ENCODE data around the gene PREB. TPM values are rescaled to one million over a fixed set of nuclear protein-coding genes. Genes with fewer than 3 reads are reported as not detected.

The PREB gene
- polyA plus RNA-seq, 1 donor = 48.5 TPM

DNA sequence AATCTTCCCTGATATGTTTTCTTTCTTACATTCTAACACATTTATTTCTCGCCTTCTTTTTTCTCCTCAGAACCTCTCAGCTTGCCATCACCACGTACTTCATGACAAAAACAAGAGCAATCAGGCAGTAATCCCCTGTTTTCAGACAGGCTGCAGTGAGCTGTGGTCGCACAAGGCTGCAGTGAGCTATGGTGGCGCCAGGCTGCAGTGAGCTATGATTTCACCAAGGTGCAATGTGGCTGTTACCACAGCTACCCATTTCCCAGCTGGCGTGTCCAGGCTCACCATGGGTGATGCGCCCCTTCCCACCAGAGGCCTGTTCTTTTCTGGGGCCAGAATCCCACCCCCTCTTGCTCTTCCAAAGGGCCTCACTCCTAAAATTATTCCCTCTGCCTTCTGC lies 40.2 kb upstream of the PREB start:
- Histone ChIP-seq H3K9me3 (ENCODE audit: control insufficient read depth, low read depth, low read length) (no peaks in the 10 kb centered on the region), H3K27ac (ENCODE audit: low read length) (no peak overlapping the region), H3K27me3 (ENCODE audit: control insufficient read depth, insufficient read depth, low read length) (peaks cover 3% of the 10 kb centered on the region), H3K4me1 (ENCODE audit: control insufficient read depth, insufficient read depth, low read length) (no peaks in the 10 kb centered on the region), H3K36me3 (ENCODE audit: control insufficient read depth, insufficient read depth, low read length) (no peaks in the 10 kb centered on the region), H3K4me3 (ENCODE audit: low read length) (no peak overlapping the region)
- WGBS (ENCODE audit: insufficient coverage, low lambda C conversion rate) = 92% methylated on average over 3 of the region's 6 CpGs
- no peak for DNase-seq

DNA sequence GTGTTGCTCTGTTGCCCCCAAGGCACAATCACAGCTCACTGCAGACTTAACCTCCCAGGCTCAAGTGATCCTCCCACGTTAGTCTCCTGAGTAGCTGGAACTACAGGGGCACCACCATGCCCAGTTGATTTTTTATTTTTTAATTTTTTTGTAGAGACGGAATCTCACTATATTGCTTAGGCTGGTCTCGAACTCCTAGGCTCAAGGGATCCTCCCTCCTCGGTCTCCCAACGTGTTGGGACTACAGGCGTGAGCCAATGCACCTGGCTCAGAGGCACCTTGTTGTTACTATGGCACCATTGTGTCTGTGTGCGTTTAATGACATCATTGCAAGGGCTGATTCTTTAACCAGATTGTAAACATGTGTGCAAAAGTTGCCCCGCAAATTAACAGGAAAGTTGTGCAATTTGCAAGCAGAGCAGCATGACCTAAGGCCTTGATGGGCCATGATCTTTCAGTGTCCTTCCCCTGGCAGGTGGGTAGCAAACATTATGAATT lies 37.0 kb upstream of the PREB start:
- WGBS (ENCODE audit: insufficient coverage, low lambda C conversion rate) = no CpG with 5 or more reads among the region's 8 CpGs
- Histone ChIP-seq H3K27ac (ENCODE audit: low read length) (no peak overlapping the region), H3K4me1 (ENCODE audit: control insufficient read depth, insufficient read depth, low read length) (no peaks in the 10 kb centered on the region), H3K27me3 (ENCODE audit: control insufficient read depth, insufficient read depth, low read length) (peaks cover 3% of the 10 kb centered on the region), H3K9me3 (ENCODE audit: control insufficient read depth, low read depth, low read length) (no peaks in the 10 kb centered on the region), H3K36me3 (ENCODE audit: control insufficient read depth, insufficient read depth, low read length) (no peaks in the 10 kb centered on the region), H3K4me3 (ENCODE audit: low read length) (no peak overlapping the region)
- peak; percentile 19 to 60 for DNase-seq

DNA sequence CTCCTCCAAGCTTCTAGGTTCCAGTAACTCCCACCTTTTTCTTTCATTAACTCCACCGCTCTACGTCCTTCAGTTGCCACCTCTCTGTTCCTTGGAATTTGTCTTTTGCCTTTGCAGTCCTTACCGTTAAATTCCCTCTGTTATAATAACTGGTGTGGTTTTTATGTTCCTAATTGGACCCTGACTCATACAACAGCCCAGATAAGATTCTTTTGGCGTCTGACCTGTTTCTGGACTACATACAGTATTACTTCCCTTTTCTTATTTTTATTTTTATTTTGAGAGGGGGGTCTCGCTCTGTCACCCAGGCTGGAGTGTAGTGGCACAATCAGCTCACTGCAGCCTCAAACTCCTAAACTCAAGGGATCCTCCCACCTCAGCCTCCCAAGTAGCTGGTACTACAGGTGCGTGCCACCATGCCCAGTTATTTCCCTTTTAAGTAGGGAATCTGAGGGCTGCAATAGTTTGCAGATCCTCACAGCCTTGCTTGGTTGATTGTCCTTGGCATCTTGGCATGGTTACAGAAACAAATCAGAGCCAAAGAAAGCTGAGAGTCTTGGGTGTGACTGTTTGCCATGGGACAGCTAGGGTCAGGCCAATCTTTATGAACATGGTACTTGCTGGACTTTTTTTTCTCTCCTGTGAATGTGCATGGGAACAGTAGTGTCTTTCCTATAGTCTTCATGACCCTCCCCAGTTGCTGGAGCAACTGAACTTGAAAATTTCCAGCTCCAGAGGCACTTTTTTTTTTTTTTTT lies 36.3 kb upstream of the PREB start:
- 83% methylated on average over 2 of the region's 6 CpGs for WGBS (ENCODE audit: insufficient coverage, low lambda C conversion rate)
- no peaks in the 10 kb centered on the region for H3K4me1 ChIP-seq (ENCODE audit: control insufficient read depth, insufficient read depth, low read length)

DNA sequence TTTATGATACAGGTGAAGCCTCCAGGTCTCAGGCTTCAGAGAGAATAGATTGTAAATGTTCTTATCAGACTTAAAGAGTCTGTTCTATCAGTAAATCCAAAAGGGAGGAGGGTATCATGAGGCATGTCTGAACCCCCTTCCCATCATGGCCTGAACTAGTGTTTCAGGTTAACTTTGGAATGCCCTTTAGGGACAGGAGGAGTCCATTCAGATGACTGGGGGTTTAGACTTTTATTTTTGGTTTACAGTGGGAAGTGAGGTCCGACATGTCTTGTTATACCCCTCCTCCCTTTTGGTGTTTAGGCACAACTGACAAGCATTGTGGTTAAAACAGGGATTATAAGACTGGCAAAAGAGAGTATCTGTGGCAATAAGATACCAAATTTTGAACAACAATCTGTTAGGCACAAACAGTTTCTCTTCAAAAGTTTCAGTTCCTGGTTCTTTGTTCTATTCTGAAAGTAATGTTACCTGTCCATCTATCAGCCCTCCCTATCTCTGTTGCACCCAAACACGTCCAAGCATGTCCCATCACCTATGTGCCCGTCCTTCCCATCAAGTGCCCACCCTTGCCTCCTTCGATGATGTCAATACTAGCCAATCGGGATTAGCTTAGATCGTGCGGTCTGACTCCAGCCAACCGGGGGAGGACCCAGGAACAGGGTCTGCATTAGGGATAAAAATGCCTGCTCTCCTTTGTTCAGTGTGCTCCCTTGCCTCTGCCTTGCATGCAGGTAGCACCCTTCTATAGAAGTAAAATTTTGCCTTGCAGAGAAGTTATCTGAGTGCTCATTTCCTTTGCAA lies 30.7 kb upstream of the PREB start:
- Histone ChIP-seq H3K36me3 (ENCODE audit: control insufficient read depth, insufficient read depth, low read length) (no peaks in the 10 kb centered on the region), H3K27me3 (ENCODE audit: control insufficient read depth, insufficient read depth, low read length) (no peaks in the 10 kb centered on the region), H3K27ac (ENCODE audit: low read length) (no peak overlapping the region), H3K9me3 (ENCODE audit: control insufficient read depth, low read depth, low read length) (no peaks in the 10 kb centered on the region), H3K4me1 (ENCODE audit: control insufficient read depth, insufficient read depth, low read length) (no peaks in the 10 kb centered on the region), H3K4me3 (ENCODE audit: low read length) (no peak overlapping the region)
- DNase-seq = no peak
- WGBS (ENCODE audit: insufficient coverage, low lambda C conversion rate) = no CpG with 5 or more reads among the region's 8 CpGs

More for the DNA sequence above, 36.3 kb upstream of the PREB start:
- no peaks in the 10 kb centered on the region for H3K9me3 ChIP-seq (ENCODE audit: control insufficient read depth, low read depth, low read length)
- no peak for DNase-seq
- H3K4me3 ChIP-seq (ENCODE audit: low read length) = no peak overlapping the region
- H3K27me3 ChIP-seq (ENCODE audit: control insufficient read depth, insufficient read depth, low read length) = peaks cover 3% of the 10 kb centered on the region
- no peaks in the 10 kb centered on the region for H3K36me3 ChIP-seq (ENCODE audit: control insufficient read depth, insufficient read depth, low read length)
- no peak overlapping the region for H3K27ac ChIP-seq (ENCODE audit: low read length)

DNA sequence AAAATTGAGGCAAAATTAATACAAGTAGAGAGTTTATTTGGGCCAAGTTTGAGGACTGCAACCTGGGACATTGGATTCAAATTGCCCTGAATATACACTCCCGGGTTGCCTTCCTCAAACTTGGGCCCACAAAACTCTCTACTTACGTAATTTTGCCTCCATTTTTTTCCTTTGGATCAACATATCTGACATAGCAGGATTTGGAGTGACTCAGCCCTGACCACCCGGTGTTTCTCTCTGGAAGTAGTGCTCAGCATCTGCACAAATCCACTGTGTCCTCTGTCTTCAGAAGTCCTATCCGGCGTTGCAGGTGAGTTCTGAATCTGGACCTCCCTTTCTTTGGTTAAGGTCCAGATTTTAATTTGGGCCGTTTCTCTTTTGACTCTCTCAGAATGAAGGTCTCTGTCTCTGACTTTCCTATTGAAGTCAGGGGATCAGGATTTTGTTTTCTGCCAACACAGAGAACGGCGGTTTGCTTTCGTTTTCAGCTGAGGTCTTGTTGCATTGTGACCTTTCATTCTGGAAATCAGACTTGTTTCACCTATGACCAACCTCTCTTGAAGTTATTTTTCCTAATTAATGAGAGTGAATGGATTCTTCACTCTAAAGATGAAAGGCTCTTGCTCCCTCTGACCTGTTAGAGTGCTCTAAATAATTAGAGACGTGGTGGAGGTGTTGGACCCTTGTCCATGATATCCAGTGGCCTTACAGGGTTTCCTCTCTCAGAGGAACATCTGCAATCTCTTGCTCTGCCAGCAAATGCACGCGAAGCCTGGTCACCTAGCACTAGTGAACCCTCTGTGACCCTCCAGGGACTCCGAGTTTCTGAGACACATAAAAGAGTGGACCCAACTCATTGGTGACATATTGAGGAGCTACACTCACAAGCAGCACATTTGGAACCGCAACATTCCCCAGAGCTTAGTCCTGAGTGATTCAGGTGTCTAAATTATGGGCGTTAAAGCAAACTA lies 28.0 kb upstream of the PREB start:
- Histone ChIP-seq H3K36me3 (ENCODE audit: control insufficient read depth, insufficient read depth, low read length) (no peaks in the 10 kb centered on the region), H3K4me1 (ENCODE audit: control insufficient read depth, insufficient read depth, low read length) (no peaks in the 10 kb centered on the region), H3K4me3 (ENCODE audit: low read length) (no peak overlapping the region), H3K27ac (ENCODE audit: low read length) (no peak overlapping the region), H3K9me3 (ENCODE audit: control insufficient read depth, low read depth, low read length) (no peaks in the 10 kb centered on the region), H3K27me3 (ENCODE audit: control insufficient read depth, insufficient read depth, low read length) (no peaks in the 10 kb centered on the region)
- no CpG with 5 or more reads among the region's 15 CpGs for WGBS (ENCODE audit: insufficient coverage, low lambda C conversion rate)
- DNase-seq = no peak

DNA sequence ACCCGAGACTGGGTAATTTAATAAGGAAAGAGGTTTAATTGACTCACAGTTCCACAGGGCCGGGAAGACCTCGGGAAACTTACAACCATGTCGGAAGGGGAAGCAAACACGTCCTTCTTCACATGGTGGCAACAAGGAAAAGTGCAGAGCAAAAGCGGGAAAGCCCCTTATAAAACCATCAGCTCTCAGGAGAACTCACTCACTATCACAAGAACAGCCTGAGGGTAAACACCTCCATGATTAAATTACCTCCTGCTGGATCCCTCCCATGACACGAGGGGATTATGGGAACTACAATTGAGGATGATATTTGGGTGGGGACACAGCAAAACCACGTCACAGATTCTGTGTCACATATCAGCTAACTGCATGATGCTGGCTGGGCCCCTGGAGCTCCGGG lies 25.8 kb upstream of the PREB start:
- no peak for DNase-seq
- H3K4me3 ChIP-seq (ENCODE audit: low read length) = no peak overlapping the region
- WGBS (ENCODE audit: insufficient coverage, low lambda C conversion rate) = 80% methylated on average over 1 of the region's 9 CpGs
- no peaks in the 10 kb centered on the region for H3K4me1 ChIP-seq (ENCODE audit: control insufficient read depth, insufficient read depth, low read length)
- H3K27me3 ChIP-seq (ENCODE audit: control insufficient read depth, insufficient read depth, low read length) = no peaks in the 10 kb centered on the region
- H3K36me3 ChIP-seq (ENCODE audit: control insufficient read depth, insufficient read depth, low read length) = no peaks in the 10 kb centered on the region
- no peak overlapping the region for H3K27ac ChIP-seq (ENCODE audit: low read length)
- H3K9me3 ChIP-seq (ENCODE audit: control insufficient read depth, low read depth, low read length) = no peaks in the 10 kb centered on the region

DNA sequence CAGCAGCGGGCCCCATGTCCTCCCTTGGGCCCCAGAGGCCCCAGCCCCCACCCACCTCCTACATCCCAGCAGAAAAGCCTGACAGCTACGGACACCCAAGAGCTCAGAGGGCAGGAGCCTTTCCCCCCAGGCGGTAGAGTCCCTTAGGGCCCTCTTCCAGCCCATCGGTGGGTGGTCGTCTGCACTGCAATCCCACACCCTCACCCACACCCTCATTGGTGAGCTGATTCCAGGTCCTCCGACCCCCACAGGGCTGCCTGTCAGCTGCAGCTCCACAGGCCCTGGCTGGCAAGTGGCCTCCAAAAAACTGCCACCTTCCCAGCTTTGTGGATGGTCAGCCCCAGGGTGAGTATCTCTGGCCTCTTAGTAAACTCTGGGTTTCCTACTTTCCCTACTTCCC lies 24.8 kb upstream of the PREB start:
- no peaks in the 10 kb centered on the region for H3K27me3 ChIP-seq (ENCODE audit: control insufficient read depth, insufficient read depth, low read length)
- no peaks in the 10 kb centered on the region for H3K4me1 ChIP-seq (ENCODE audit: control insufficient read depth, insufficient read depth, low read length)
- H3K27ac ChIP-seq (ENCODE audit: low read length) = no peak overlapping the region
- DNase-seq = no peak
- no peak overlapping the region for H3K4me3 ChIP-seq (ENCODE audit: low read length)
- H3K36me3 ChIP-seq (ENCODE audit: control insufficient read depth, insufficient read depth, low read length) = no peaks in the 10 kb centered on the region
- no CpG with 5 or more reads among the region's 6 CpGs for WGBS (ENCODE audit: insufficient coverage, low lambda C conversion rate)
- H3K9me3 ChIP-seq (ENCODE audit: control insufficient read depth, low read depth, low read length) = no peaks in the 10 kb centered on the region

DNA sequence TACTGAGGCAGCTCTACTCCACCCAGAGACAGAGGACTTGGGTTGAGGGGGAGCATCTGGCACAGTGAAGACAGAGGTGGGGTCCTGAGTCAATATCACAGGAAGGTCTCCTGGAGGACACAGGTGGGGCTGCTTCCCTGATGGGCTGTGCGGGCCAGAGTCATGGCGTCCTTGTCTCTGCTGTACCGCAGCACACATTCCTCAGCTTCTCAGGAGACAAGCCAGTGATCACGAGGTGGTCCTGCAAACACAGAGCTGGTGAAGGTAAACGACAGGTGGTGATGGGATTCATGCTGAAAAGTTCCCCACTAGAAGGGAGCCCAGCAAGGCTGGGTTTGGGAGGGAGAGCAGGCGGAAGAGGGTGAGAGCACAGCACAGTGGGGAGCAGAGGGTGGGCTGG lies 24.0 kb upstream of the PREB start:
- no peak for DNase-seq
- Histone ChIP-seq H3K36me3 (ENCODE audit: control insufficient read depth, insufficient read depth, low read length) (no peaks in the 10 kb centered on the region), H3K9me3 (ENCODE audit: control insufficient read depth, low read depth, low read length) (no peaks in the 10 kb centered on the region), H3K4me1 (ENCODE audit: control insufficient read depth, insufficient read depth, low read length) (no peaks in the 10 kb centered on the region), H3K4me3 (ENCODE audit: low read length) (no peak overlapping the region), H3K27me3 (ENCODE audit: control insufficient read depth, insufficient read depth, low read length) (no peaks in the 10 kb centered on the region), H3K27ac (ENCODE audit: low read length) (no peak overlapping the region)
- no CpG with 5 or more reads among the region's 6 CpGs for WGBS (ENCODE audit: insufficient coverage, low lambda C conversion rate)

DNA sequence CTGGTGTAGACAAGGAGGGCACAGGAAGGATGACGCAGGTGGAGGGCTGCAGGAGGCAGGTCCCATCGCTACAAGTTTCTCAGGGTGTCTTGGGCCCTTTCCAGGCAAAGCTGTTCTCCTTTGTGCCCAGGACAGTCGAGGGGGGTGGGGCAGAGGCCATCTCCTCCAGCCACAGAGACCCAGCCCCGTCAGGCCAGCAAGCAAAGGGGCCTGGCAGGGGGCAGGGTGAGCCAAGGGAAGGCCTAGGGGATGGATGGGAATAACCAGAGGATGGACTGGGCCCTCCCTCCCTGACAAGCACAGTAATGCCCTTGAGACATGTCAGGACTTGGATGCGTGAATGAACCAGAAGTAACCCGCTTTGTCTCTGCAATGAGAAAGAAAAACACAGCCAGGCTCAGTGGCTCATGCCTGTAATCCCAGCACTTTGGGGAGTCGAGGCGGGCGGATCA lies 20.7 kb upstream of the PREB start:
- H3K36me3 ChIP-seq (ENCODE audit: control insufficient read depth, insufficient read depth, low read length) = no peaks in the 10 kb centered on the region

DNA sequence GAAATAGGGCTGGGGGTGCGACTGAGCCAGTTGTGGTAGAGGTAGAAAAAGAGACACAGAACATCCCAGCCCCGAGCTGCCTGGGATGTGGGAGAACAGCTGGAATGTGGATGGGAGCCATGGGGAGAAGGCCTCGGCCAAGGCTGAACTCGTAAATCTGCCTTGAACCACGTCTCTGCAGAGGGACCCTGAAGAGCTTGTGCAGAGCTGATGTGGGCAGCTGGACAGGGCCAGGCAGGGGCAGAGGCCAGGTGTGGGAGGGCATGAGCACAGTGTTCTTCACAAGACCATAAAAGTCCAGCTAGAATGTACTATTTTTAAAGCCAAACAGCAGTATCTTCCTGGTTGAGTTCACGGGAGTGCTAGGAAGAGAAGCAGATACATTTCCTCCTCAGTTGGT lies 20.1 kb upstream of the PREB start:
- Histone ChIP-seq H3K4me1 (ENCODE audit: control insufficient read depth, insufficient read depth, low read length) (peaks cover 7% of the 10 kb centered on the region), H3K9me3 (ENCODE audit: control insufficient read depth, low read depth, low read length) (peaks cover 3% of the 10 kb centered on the region), H3K4me3 (ENCODE audit: low read length) (no peak overlapping the region), H3K36me3 (ENCODE audit: control insufficient read depth, insufficient read depth, low read length) (no peaks in the 10 kb centered on the region), H3K27ac (ENCODE audit: low read length) (no peak overlapping the region), H3K27me3 (ENCODE audit: control insufficient read depth, insufficient read depth, low read length) (no peaks in the 10 kb centered on the region)
- WGBS (ENCODE audit: insufficient coverage, low lambda C conversion rate) = no CpG with 5 or more reads among the region's 6 CpGs
- no peak for DNase-seq

More for the DNA sequence above, 20.7 kb upstream of the PREB start:
- Histone ChIP-seq H3K27ac (ENCODE audit: low read length) (no peak overlapping the region), H3K27me3 (ENCODE audit: control insufficient read depth, insufficient read depth, low read length) (no peaks in the 10 kb centered on the region), H3K4me1 (ENCODE audit: control insufficient read depth, insufficient read depth, low read length) (peaks cover 4% of the 10 kb centered on the region), H3K4me3 (ENCODE audit: low read length) (no peak overlapping the region), H3K9me3 (ENCODE audit: control insufficient read depth, low read depth, low read length) (peaks cover 1% of the 10 kb centered on the region)
- WGBS (ENCODE audit: insufficient coverage, low lambda C conversion rate) = 83% methylated on average over 2 of the region's 9 CpGs
- DNase-seq = no peak

Data from large intestine (tissue), 3 donors.